Suprapubic skin (tissue), 4 donors: ENCODE measurements around the gene CCDC60. TPM values are rescaled to one million over a fixed set of nuclear protein-coding genes. Genes with fewer than 3 reads are reported as not detected.

Experiments used
- DNase-seq, 2 donors: peaks; one replicate each; pipeline ENCODE4 v3.0.0-alpha.2; 2019; ENCODE audit warnings: low spot score in 2 of 2
- H3K27ac ChIP-seq: fragments of 200-600 bp; sonication (generic); one replicate; pipeline ENCODE4 v1.5.1; 2019
- H3K27me3 ChIP-seq: fragments of 200-600 bp; sonication (generic); one replicate; pipeline ENCODE4 v1.5.1; 2019
- H3K36me3 ChIP-seq: fragments of 200-600 bp; sonication (generic); one replicate; pipeline ENCODE4 v1.5.1; 2019
- H3K4me1 ChIP-seq: fragments of 200-600 bp; sonication (generic); one replicate; pipeline ENCODE4 v1.5.1; 2019
- H3K4me3 ChIP-seq: fragments of 200-600 bp; sonication (generic); one replicate; pipeline ENCODE4 v1.5.1; 2019; ENCODE audit warnings: mild to moderate bottlenecking
- H3K9me3 ChIP-seq: fragments of 200-600 bp; sonication (generic); one replicate; pipeline ENCODE4 v1.5.1; 2019
- CTCF ChIP-seq, 2 donors: fragments of 200-600 bp in 1 of 2; fragments of 450-650 bp in 1 of 2; sonication (generic) in 1 of 2; IDR thresholded peaks; one replicate each; pipeline ENCODE4 v1.5.1; 2016 to 2019; ENCODE audit warnings: antibody characterized with exemption in 2 of 2, mild to moderate bottlenecking in 1 of 2, moderate library complexity in 1 of 2
- EP300 ChIP-seq: sonication (generic); formaldehyde crosslinking; IDR thresholded peaks from one replicate; pipeline ENCODE4 v1.6.1; 2017; ENCODE audit warnings: antibody characterized with exemption
- POLR2A ChIP-seq, 2 donors: fragments of 450-650 bp; IDR thresholded peaks; one replicate each; pipeline ENCODE4 v1.6.1; 2017; ENCODE audit warnings: antibody characterized with exemption in 2 of 2, mild to moderate bottlenecking in 2 of 2, moderate library complexity in 2 of 2
- POLR2AphosphoS5 ChIP-seq, 3 donors: sonication (generic); formaldehyde crosslinking; IDR thresholded peaks; one replicate each; pipeline ENCODE4 v1.6.1; 2017; ENCODE audit warnings: antibody characterized with exemption in 3 of 3
- WGBS: methylation state at CpG from one replicate; pipeline ENCODE4 v1.1.5; 2018; 5-methylcytosine and 5-hydroxymethylcytosine counted together
- total RNA-seq, 4 donors: library from RNA; depleted of rRNA; stranded (reverse); fragments of >200 nt; gene quantifications; one replicate each; pipeline ENCODE4 v1.1.0, GENCODE V29; 2016

The CCDC60 gene
- total RNA-seq, 4 donors from 2014 or later, result not detected

- no peak overlapping the region for H3K4me3 ChIP-seq
- H3K4me1 ChIP-seq, result no peaks in the 10 kb centered on the region
- no peak for DNase-seq
- H3K27ac ChIP-seq, result no peak overlapping the region
- no peak for TF ChIP-seq CTCF (IDR thresholded peaks at IDR 0.05)
- no peak for TF ChIP-seq POLR2A (IDR thresholded peaks at IDR 0.05)
- TF ChIP-seq POLR2AphosphoS5 (IDR thresholded peaks at IDR 0.05), result no peak
- TF ChIP-seq EP300, result no peak
- H3K9me3 ChIP-seq, result no peaks in the 10 kb centered on the region
- no peaks in the 10 kb centered on the region for H3K36me3 ChIP-seq
- H3K27me3 ChIP-seq, result no peaks in the 10 kb centered on the region
- 90% methylated on average over 3 of the region's 3 CpGs for WGBS
Measured at GRCh38 chr12:119565404-119565803, 230.9 kb downstream of the CCDC60 start.

DNA sequence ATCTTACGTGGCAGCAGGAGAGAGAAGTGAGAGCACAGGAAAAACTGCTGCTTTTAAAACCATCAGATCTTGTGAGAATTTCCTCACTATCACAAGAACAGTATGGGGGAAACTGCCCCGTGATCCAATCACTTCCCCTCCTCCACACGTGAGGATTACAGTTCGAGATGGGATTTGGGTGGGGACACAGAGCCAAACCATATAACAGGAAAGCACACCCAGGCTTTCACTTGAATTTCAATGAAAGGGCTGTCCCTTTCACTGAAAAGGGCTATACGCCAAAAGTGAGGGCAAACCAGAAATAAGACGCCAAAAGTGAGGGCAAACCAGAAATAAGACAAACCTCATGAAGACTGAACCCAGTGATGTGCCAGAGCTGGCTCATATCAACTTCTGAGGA, 236.2 kb downstream of the CCDC60 start:
- TF ChIP-seq CTCF (IDR thresholded peaks at IDR 0.05), result no peak
- no peak for TF ChIP-seq POLR2A (IDR thresholded peaks at IDR 0.05)
- TF ChIP-seq POLR2AphosphoS5 (IDR thresholded peaks at IDR 0.05), result no peak
- TF ChIP-seq EP300, result no peak
- no peak overlapping the region for H3K4me3 ChIP-seq
- no peaks in the 10 kb centered on the region for H3K36me3 ChIP-seq
- H3K4me1 ChIP-seq, result no peaks in the 10 kb centered on the region
- no peaks in the 10 kb centered on the region for H3K27me3 ChIP-seq
- 71% methylated on average over 6 of the region's 6 CpGs for WGBS
- no peak for DNase-seq
- H3K27ac ChIP-seq, result no peak overlapping the region
- no peaks in the 10 kb centered on the region for H3K9me3 ChIP-seq

DNA sequence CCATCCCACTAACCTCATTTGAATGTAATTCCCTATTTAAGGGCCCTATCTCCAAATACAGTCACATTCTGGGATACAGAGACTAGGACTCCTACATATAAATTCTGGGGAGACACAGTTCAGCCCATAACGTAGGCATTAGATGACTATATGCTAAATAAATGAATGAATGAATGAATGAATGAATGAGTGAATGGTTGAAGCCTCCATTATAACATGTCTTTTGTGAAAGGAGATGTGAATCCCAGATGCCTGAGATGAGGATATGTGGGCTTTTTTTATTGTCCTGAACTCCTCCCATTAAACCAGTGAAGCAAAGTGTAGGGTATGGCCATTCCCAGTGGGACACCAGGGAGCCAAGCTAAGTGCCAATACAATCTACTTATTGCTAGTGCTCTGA, 238.6 kb downstream of the CCDC60 start:
- DNase-seq, result no peak
- H3K4me3 ChIP-seq, result no peak overlapping the region
- H3K4me1 ChIP-seq, result no peaks in the 10 kb centered on the region
- H3K27me3 ChIP-seq, result no peaks in the 10 kb centered on the region
- no peak for TF ChIP-seq EP300
- no peaks in the 10 kb centered on the region for H3K9me3 ChIP-seq
- 84% methylated on average over 1 of the region's 1 CpG for WGBS
- no peaks in the 10 kb centered on the region for H3K36me3 ChIP-seq
- no peak overlapping the region for H3K27ac ChIP-seq

- Histone ChIP-seq H3K4me1 (no peaks in the 10 kb centered on the region), H3K9me3 (no peaks in the 10 kb centered on the region), H3K27ac (no peak overlapping the region), H3K4me3 (no peak overlapping the region), H3K27me3 (no peaks in the 10 kb centered on the region), H3K36me3 (no peaks in the 10 kb centered on the region)
- DNase-seq, result no peak
- 89% methylated on average over 1 of the region's 1 CpG for WGBS
- TF ChIP-seq CTCF (IDR thresholded peaks at IDR 0.05) (no peak), POLR2AphosphoS5 (IDR thresholded peaks at IDR 0.05) (no peak), EP300 (no peak), POLR2A (IDR thresholded peaks at IDR 0.05) (no peak)
Measured at GRCh38 chr12:119574255-119574654, 239.7 kb downstream of the CCDC60 start.

GRCh38 chr12:119576118-119576810, 241.7 kb downstream of the CCDC60 start:
- Histone ChIP-seq H3K9me3 (no peaks in the 10 kb centered on the region), H3K4me3 (no peak overlapping the region), H3K27me3 (no peaks in the 10 kb centered on the region), H3K27ac (no peak overlapping the region), H3K4me1 (no peaks in the 10 kb centered on the region), H3K36me3 (no peaks in the 10 kb centered on the region)
- DNase-seq, result no peak
- 73% methylated on average over 8 of the region's 8 CpGs for WGBS
- no peak for TF ChIP-seq CTCF (IDR thresholded peaks at IDR 0.05)
- TF ChIP-seq EP300, result no peak
- no peak for TF ChIP-seq POLR2A (IDR thresholded peaks at IDR 0.05)

DNA sequence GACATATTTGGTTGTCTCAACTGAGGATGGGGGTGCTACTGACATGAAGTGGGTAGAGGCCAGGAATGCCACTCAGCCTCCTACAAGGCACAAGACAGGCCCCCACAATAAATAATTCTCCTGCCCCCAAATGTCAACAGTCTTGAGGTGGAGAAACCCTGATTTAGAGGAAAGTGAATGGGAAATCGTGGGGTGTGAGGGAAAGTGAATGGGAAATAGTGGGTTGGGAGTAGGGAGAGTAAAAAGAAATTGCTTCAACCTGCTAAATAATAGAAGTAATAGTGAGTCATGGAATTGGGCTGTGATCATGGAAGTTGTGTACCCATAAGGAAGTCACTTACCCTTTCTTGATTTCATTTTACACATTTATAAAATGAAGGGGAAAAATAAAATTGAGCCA, 242.4 kb downstream of the CCDC60 start:
- no peak for DNase-seq
- no peaks in the 10 kb centered on the region for H3K9me3 ChIP-seq
- no peak for TF ChIP-seq POLR2A (IDR thresholded peaks at IDR 0.05)
- no peak for TF ChIP-seq CTCF (IDR thresholded peaks at IDR 0.05)
- no peak for TF ChIP-seq POLR2AphosphoS5 (IDR thresholded peaks at IDR 0.05)
- TF ChIP-seq EP300, result no peak
- no peaks in the 10 kb centered on the region for H3K27me3 ChIP-seq
- H3K4me1 ChIP-seq, result no peaks in the 10 kb centered on the region
- H3K36me3 ChIP-seq, result no peaks in the 10 kb centered on the region
- WGBS, result 72% methylated on average over 1 of the region's 1 CpG
- H3K27ac ChIP-seq, result no peak overlapping the region
- no peak overlapping the region for H3K4me3 ChIP-seq
